HL-60/S4 (cell line): Measurements from ENCODE around the gene KIAA1671.
"Not testable (repeated sequence)": the region's sequence is repeated elsewhere in the genome, so short reads cannot be mapped to it uniquely, and the experiment has no call there.

Experiments used
- in situ Hi-C: fragments of 300-500 bp; cut with MboI; formaldehyde crosslinking; loops from 2 replicates; pipeline ENCODE4 v1.14.3; 2022; ENCODE audit warnings: low sequenced_read_pairs

The KIAA1671 gene

GRCh38 chr22:25212337-25212736, 259.8 kb downstream of the KIAA1671 start:
- in situ Hi-C loops = no loop called here

GRCh38 chr22:25213221-25213620, 260.7 kb downstream of the KIAA1671 start:
- in situ Hi-C loops = no loop called here

- in situ Hi-C loops = no loop called here
Measured at GRCh38 chr22:25216230-25216629, 263.7 kb downstream of the KIAA1671 start.

- in situ Hi-C loops = no loop called here
Measured at GRCh38 chr22:25219211-25219689, 266.7 kb downstream of the KIAA1671 start, which contains the start of gene CRYBB2. CRYBB2 (plus strand) TSS chr22:25219639; CDS start chr22:25221430, 1,791 bp downstream.

- in situ Hi-C loops = no loop called here
Measured at GRCh38 chr22:25219948-25220442, 267.5 kb downstream of the KIAA1671 start.

GRCh38 chr22:25221790-25222189, 269.3 kb downstream of the KIAA1671 start:
- in situ Hi-C loops = no loop called here

GRCh38 chr22:25223269-25223850, 270.8 kb downstream of the KIAA1671 start:
- in situ Hi-C loops = no loop called here

- in situ Hi-C loops = no loop called here
Measured at GRCh38 chr22:25228822-25229221, 276.3 kb downstream of the KIAA1671 start.

- in situ Hi-C loops = not testable (repeated sequence)
Measured at GRCh38 chr22:25230760-25231159, 278.2 kb downstream of the KIAA1671 start.

GRCh38 chr22:25232301-25232700, 279.8 kb downstream of the KIAA1671 start:
- in situ Hi-C loops = no loop called here

- in situ Hi-C loops = not testable (repeated sequence)
Measured at GRCh38 chr22:25233706-25234105, 281.2 kb downstream of the KIAA1671 start.

- in situ Hi-C loops = no loop called here
Measured at GRCh38 chr22:25235547-25236290, 283.2 kb downstream of the KIAA1671 start.

GRCh38 chr22:25236417-25236816, 283.9 kb downstream of the KIAA1671 start:
- in situ Hi-C loops = no loop called here

GRCh38 chr22:25237503-25237902, 285.0 kb downstream of the KIAA1671 start:
- in situ Hi-C loops = no loop called here

GRCh38 chr22:25238058-25238457, 285.5 kb downstream of the KIAA1671 start:
- in situ Hi-C loops = not testable (repeated sequence)
